GM21786 (cell line): Measurements from ENCODE around the gene GSG1L.
"Not testable (repeated sequence)": the region's sequence is repeated elsewhere in the genome, so short reads cannot be mapped to it uniquely, and the experiment has no call there.

Experiments
- ATAC-seq: cut with Tn5 transposase; IDR thresholded peaks from one replicate; pipeline ENCODE4 v1.9.1; 2021; ENCODE audit not compliant: unreplicated experiment

Gene GSG1L

GRCh38 chr16:27762441-27762840 lies 301.1 kb downstream of the GSG1L start:
- no peak for ATAC-seq

- ATAC-seq = no peak
Measured at GRCh38 chr16:27761816-27762215, 301.7 kb downstream of the GSG1L start.

- no peak for ATAC-seq
Measured at GRCh38 chr16:27760789-27761176, 302.7 kb downstream of the GSG1L start.

GRCh38 chr16:27759967-27760788 lies 303.3 kb downstream of the GSG1L start:
- no peak for ATAC-seq

- ATAC-seq = no peak
Measured at GRCh38 chr16:27759301-27759871, 304.1 kb downstream of the GSG1L start.

GRCh38 chr16:27758544-27758943 lies 305.0 kb downstream of the GSG1L start:
- no peak for ATAC-seq

GRCh38 chr16:27756206-27756970 lies 307.1 kb downstream of the GSG1L start:
- ATAC-seq = no peak

- no peak for ATAC-seq
Measured at GRCh38 chr16:27754788-27755690, 308.5 kb downstream of the GSG1L start.

GRCh38 chr16:27753563-27753962 lies 310.0 kb downstream of the GSG1L start:
- no peak for ATAC-seq

GRCh38 chr16:27752241-27752640 lies 311.3 kb downstream of the GSG1L start:
- no peak for ATAC-seq

GRCh38 chr16:27751676-27752075 lies 311.8 kb downstream of the GSG1L start:
- no peak for ATAC-seq

GRCh38 chr16:27751233-27751632 lies 312.3 kb downstream of the GSG1L start:
- no peak for ATAC-seq

GRCh38 chr16:27749946-27750345 lies 313.6 kb downstream of the GSG1L start:
- ATAC-seq = no peak

GRCh38 chr16:27749547-27749875 lies 314.0 kb downstream of the GSG1L start:
- no peak for ATAC-seq

GRCh38 chr16:27748868-27749546 lies 314.5 kb downstream of the GSG1L start:
- ATAC-seq = no peak

- ATAC-seq = no peak
Measured at GRCh38 chr16:27747946-27748345, 315.6 kb downstream of the GSG1L start.

GRCh38 chr16:27746076-27746855 lies 317.2 kb downstream of the GSG1L start:
- no peak for ATAC-seq

GRCh38 chr16:27745348-27745747 lies 318.2 kb downstream of the GSG1L start:
- no peak for ATAC-seq

GRCh38 chr16:27743963-27744362 lies 319.6 kb downstream of the GSG1L start:
- no peak for ATAC-seq

- not testable (repeated sequence) for ATAC-seq
Measured at GRCh38 chr16:27743001-27743400, 320.5 kb downstream of the GSG1L start.
